ENCODE data around the gene SPINDOC. TPM values are rescaled to one million over a fixed set of nuclear protein-coding genes. Genes with fewer than 3 reads are reported as not detected.

The SPINDOC gene
- total RNA-seq, 1 experiment from 2014 or later = 71.2 TPM

DNA sequence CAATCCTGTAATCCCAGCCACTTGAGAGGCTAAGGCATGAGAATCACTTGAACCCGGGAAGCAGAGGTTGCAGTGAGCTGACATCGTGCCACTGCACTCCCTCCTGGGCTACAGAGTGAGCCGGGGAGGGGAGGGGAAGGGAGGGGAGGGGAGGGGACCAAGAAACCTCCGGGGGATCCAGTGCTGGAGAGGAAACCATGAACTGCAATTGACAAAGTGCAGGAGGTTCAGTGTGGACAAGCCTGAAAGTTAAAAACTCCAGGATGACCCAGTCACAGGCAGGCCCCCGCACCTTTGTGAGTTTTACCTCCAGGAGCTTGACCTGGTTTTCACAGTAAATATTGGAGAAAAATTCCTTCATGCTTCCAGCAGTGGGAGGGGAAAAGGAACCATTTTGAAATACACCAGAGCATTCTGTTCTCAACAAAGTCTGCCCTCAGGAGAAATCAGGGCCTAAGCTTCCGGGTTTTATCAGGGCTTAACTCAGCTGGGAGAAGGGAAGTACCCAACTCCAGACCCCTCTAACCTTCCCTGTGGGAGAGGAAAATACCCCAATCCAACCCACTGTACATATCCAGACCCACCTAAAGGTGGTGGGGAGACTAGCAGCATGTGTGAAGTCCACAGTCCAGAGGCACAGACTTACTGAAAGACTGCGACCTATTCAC is 29.2 kb upstream of the SPINDOC start:
- Histone ChIP-seq H3K27me3 (replicated peaks; ENCODE audit: control insufficient read depth, insufficient read depth, low read length) (no peaks in the 10 kb centered on the region), H3K4me3 (ENCODE audit: low read depth, low read length) (no peak overlapping the region), H3K4me1 (peaks cover 25% of the 10 kb centered on the region), H3K36me3 (ENCODE audit: control insufficient read depth, insufficient read depth, low read length) (no peaks in the 10 kb centered on the region), H3K9me3 (no peaks in the 10 kb centered on the region)
- Mint-ChIP-seq H3K4me1 (ENCODE audit: low read depth, unreplicated experiment) (peaks cover 10% of the 10 kb centered on the region), H3K27me3 (ENCODE audit: insufficient read depth, unreplicated experiment) (no peaks in the 10 kb centered on the region), H3K27ac (ENCODE audit: unreplicated experiment) (no peak overlapping the region), H3K9me3 (ENCODE audit: unreplicated experiment) (no peaks in the 10 kb centered on the region), H3K36me3 (ENCODE audit: insufficient read depth, unreplicated experiment) (no peaks in the 10 kb centered on the region), H3K4me3 (ENCODE audit: unreplicated experiment) (no peak overlapping the region)
- intact Hi-C loops (cut with micrococcal nuclease; ENCODE audit: unreplicated experiment) = no loop called here
- ChIA-PET POLR2A (no interaction called here), CTCF (no interaction called here)
- no TSS peak for BruUV-seq (replicated peaks)
- TF ChIP-seq, protein P1, sequence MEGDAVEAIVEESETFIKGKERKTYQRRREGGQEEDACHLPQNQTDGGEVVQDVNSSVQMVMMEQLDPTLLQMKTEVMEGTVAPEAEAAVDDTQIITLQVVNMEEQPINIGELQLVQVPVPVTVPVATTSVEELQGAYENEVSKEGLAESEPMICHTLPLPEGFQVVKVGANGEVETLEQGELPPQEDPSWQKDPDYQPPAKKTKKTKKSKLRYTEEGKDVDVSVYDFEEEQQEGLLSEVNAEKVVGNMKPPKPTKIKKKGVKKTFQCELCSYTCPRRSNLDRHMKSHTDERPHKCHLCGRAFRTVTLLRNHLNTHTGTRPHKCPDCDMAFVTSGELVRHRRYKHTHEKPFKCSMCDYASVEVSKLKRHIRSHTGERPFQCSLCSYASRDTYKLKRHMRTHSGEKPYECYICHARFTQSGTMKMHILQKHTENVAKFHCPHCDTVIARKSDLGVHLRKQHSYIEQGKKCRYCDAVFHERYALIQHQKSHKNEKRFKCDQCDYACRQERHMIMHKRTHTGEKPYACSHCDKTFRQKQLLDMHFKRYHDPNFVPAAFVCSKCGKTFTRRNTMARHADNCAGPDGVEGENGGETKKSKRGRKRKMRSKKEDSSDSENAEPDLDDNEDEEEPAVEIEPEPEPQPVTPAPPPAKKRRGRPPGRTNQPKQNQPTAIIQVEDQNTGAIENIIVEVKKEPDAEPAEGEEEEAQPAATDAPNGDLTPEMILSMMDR (IDR thresholded peaks at IDR 0.05; ENCODE audit: insufficient read depth in 1 of 2, low read depth in 1 of 2, low read length in 1 of 2, severe bottlenecking in 1 of 2, unreplicated experiment in 1 of 2) = no peak
- peak in 1 of 2 experiments; percentile 37 for DNase-seq

DNA sequence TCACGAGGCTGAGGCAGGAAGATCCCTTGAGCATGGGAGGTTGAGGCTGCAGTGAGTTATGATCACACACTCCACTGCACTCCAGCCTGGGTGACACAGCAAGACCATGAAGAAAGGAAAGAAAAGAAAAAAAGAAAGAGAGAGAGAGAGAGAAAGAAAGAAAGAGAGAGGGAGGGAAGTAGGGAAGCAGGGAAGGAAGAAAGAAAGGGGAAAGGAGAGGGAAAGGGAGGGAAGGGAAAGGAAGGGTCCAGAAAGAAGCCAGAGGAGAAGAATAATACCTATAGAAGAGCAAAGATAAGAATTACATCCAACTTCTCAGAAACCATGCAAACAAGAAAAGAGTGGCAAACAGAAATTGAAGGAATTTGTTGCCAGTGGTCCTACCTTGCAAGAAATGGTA is 27.4 kb upstream of the SPINDOC start:
- BruUV-seq (replicated peaks) = no TSS peak
- Mint-ChIP-seq H3K9me3 (ENCODE audit: unreplicated experiment) (no peaks in the 10 kb centered on the region), H3K36me3 (ENCODE audit: insufficient read depth, unreplicated experiment) (no peaks in the 10 kb centered on the region), H3K27ac (ENCODE audit: unreplicated experiment) (no peak overlapping the region), H3K4me3 (ENCODE audit: unreplicated experiment) (no peak overlapping the region), H3K4me1 (ENCODE audit: low read depth, unreplicated experiment) (peaks cover 9% of the 10 kb centered on the region), H3K27me3 (ENCODE audit: insufficient read depth, unreplicated experiment) (no peaks in the 10 kb centered on the region)
- ChIA-PET POLR2A (no interaction called here), CTCF (no interaction called here)
- Histone ChIP-seq H3K9me3 (no peaks in the 10 kb centered on the region; the same call in 1 of the 2 replicates), H3K4me1 (peaks cover 16% of the 10 kb centered on the region), H3K27me3 (replicated peaks; ENCODE audit: control insufficient read depth, insufficient read depth, low read length) (no peaks in the 10 kb centered on the region), H3K4me3 (ENCODE audit: low read depth, low read length) (no peak overlapping the region), H3K36me3 (ENCODE audit: control insufficient read depth, insufficient read depth, low read length) (no peaks in the 10 kb centered on the region)
- intact Hi-C loops (cut with micrococcal nuclease; ENCODE audit: unreplicated experiment) = no loop called here
- DNase-seq = no peak
- TF ChIP-seq, protein P1 (IDR thresholded peaks at IDR 0.05; ENCODE audit: insufficient read depth in 1 of 2, low read depth in 1 of 2, low read length in 1 of 2, severe bottlenecking in 1 of 2, unreplicated experiment in 1 of 2) = no peak

DNA sequence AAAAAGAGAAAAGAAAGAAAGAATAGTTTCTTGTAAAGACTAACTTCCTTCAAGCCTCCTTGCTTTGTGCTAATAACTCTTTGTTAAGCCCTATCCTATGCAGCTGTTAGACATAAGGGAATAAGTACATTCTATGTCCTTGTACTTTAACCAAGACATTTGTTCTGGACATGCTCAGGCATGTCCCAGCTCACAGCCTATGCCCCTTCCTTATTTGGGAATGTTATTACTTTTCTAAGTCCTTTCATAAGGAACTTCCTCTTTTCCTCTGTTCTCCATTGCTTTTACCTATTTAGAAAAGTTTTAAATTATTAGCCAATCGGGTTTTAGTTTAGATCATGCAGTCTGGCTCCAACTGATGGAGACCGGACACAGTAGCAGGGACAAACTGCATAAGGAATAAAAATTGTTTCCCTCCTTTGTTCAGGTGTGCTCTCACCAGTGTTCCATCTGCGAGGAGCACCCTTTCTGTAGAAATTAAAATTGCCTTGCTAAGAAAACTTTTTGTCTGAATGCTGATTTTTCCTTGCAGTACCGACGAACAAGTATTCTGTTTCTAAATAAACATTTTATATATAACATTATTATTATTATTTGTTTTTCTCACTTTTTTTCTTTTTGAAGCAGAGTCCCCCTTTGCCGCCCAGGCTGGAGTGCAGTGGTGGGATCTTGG is 21.6 kb upstream of the SPINDOC start:
- Histone ChIP-seq H3K9me3 (peaks cover 17% of the 10 kb centered on the region), H3K4me3 (ENCODE audit: low read depth, low read length) (no peak overlapping the region), H3K36me3 (ENCODE audit: control insufficient read depth, insufficient read depth, low read length) (no peaks in the 10 kb centered on the region), H3K4me1 (no peaks in the 10 kb centered on the region), H3K27me3 (replicated peaks; ENCODE audit: control insufficient read depth, insufficient read depth, low read length) (no peaks in the 10 kb centered on the region)
- DNase-seq = no peak
- TF ChIP-seq, protein P1 (IDR thresholded peaks at IDR 0.05; ENCODE audit: insufficient read depth in 1 of 2, low read depth in 1 of 2, low read length in 1 of 2, severe bottlenecking in 1 of 2, unreplicated experiment in 1 of 2) = no peak
- intact Hi-C loops (cut with micrococcal nuclease; ENCODE audit: unreplicated experiment) = no loop called here
- BruUV-seq (replicated peaks) = no TSS peak
- ChIA-PET POLR2A (no interaction called here), CTCF (no interaction called here)
- no peaks in the 10 kb centered on the region for H3K36me3 Mint-ChIP-seq (ENCODE audit: insufficient read depth, unreplicated experiment)
- H3K9me3 Mint-ChIP-seq (ENCODE audit: unreplicated experiment) = peaks cover 11% of the 10 kb centered on the region
- H3K4me3 Mint-ChIP-seq (ENCODE audit: unreplicated experiment) = no peak overlapping the region
- H3K4me1 Mint-ChIP-seq (ENCODE audit: low read depth, unreplicated experiment) = no peaks in the 10 kb centered on the region
- no peak overlapping the region for H3K27ac Mint-ChIP-seq (ENCODE audit: unreplicated experiment)
- no peaks in the 10 kb centered on the region for H3K27me3 Mint-ChIP-seq (ENCODE audit: insufficient read depth, unreplicated experiment)
